GM21515 (cell line): Measurements from ENCODE around the gene BANK1.

Experiments used
- ATAC-seq: cut with Tn5 transposase; IDR thresholded peaks from one replicate; pipeline ENCODE4 v1.9.1; 2021; ENCODE audit not compliant: unreplicated experiment

BANK1 gene

DNA sequence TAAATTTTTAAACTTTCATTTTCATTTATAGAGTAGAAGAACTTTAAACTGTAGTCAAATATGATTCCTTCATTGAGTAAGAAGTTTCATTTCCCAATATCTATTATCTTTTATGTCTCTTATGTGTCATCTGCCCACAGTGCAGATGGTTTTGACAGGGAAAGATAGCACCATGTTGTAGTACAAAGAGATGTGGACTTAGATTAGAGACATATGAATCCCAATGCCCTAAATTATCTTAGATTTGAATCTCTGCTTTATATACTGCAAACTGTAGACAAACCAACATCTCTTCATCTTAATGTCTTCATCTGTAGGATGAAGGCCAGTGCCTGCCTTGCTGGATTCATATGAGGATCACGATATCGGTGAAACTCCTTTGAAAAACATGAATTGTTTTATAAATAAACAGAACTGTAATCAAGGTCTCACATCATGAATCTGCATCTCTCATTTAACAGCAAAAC is 217.5 kb downstream of the BANK1 start:
- peak; percentile 87 for ATAC-seq

DNA sequence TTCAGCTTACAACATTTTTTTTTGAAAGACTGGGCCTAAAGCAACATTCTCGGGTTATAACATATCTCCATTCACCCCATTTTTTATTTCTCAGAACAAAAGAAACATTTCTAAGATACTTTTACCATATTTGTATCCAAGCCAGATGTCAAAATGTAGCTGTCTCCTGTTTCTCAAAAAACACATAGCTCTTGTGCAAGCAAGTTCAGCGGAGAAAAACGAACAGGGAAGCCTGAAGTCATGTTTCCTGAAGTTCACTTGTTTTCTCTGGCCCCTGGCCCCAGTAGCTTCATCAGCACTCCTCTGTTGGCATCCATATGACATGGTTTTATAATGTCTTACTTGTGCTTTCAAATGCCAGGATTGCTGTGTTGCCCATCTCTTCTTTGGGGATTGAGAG is 218.2 kb downstream of the BANK1 start:
- no peak for ATAC-seq

DNA sequence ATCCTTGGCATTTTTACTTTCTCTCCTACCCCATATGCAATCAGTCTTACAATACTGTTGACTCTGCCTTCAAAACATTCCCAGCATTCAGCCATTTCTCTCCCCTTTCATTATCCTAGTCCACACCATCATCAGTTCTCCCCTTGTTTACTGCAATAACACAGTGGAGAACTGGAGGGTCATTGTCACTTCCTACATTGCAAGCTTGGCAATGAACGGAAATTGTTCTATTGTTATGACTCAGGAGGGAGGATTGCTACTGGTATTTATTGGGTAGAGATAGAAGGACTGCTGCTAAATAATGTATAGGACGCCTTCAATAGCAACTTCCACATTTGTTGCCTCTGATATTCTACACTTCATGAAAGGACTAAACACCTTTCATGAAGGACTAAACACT is 231.8 kb downstream of the BANK1 start:
- no peak for ATAC-seq

DNA sequence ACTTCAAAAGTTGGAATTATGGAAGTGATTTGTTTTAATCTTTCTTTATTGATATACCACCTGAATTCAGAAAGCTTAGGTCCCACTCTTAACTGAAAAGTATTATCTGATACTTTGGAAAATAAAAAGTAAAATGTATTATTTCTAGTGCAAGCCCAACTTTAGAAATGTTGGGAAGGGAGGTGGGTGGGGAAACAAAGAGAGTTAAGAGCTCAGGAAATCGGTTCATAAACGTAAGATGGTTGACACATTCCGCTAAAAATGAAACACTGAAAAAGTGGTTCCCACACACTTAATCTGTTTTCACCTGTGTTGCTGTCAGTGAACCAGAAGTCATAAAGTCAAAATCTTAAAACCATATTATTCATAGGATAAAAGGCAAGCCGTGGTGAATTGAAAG is 237.4 kb downstream of the BANK1 start:
- ATAC-seq = no peak

DNA sequence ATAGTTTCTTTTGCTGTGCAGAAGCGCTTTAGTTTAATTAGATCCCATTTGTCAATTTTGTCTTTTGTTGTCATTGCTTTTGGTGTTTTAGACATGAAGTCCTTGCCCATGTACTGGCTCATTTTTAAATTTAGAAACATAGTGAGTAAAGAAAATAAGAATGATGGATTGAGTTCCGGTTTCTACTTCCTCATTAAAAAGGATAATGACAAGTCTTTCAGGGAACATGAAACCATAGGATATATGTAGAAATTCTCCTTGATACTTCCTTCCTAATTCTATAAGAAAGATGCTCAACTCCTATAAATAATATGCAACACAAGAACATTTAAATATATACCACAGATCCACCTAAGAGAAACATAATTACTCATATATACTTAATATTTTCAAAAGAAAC is 240.9 kb downstream of the BANK1 start:
- ATAC-seq = no peak

DNA sequence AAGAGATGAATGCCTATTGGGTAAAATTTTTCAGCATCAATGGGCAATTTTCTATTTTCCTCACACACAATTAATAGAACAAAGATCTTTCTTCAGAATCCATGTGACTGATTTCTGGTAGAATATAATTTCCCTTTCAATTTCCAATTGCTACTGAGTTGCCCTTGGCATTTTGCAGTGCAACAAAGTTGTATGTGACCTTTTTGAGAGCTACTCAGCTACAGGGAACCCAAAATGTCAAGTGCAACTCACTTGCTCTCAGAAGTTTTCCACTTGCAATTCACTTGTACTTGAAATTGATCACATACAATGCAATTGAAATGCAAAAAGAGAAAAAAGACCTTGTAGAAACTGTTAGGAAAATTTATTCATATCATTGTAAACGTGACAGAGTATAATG is 245.5 kb downstream of the BANK1 start:
- ATAC-seq = no peak

DNA sequence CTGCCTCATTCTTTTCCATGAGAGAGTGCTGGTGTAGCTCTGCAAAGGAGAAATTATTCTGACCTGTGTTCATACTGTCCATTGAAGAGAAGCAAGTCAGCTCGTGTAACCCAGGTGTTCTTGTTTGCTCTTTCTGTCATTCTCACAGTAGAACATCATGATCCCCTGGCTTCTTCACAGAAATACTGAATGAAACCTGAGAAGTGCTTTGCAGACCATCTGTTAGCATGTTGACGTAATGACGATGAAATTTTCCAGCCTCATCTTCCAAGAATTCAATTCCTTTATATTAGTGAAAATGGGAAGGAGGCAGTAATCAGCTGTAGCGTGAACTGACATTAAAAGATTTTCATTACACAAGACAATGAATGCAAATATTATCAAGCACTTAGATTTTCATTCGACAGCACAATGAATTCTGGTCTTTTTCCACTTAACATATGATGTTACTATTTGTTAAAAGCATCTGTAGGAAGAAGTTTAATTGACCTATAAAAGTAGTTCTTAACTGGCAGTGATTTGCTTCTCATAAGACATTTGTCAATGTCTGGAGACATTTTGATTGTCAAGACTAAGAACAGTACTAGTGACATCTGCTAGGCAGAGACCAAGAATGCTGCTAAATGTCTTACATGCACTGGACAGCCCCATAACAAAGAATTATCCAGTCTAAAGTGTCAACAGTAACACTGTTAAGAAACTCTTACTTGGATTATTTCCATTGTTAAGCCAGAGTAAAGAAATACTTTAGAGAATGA is 246.3 kb downstream of the BANK1 start:
- no peak for ATAC-seq

DNA sequence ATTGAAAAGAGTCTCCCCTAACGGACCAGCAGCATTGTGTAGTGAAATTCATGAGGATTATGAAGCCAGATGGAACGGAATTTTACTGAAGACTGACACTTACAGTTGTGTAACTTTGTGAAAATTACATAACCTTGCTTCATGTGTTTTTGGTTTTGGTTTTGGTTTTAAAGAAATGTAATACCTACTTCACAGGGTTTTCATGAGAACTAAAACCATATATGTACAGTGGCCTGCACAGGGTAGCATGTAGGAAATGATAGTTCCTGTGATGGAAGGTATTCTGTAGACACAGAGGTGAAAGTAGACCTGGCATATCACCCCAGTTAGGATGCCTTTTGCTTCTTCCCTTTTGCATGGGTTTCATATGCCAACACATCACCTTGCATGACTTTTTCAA is 247.0 kb downstream of the BANK1 start:
- no peak for ATAC-seq

DNA sequence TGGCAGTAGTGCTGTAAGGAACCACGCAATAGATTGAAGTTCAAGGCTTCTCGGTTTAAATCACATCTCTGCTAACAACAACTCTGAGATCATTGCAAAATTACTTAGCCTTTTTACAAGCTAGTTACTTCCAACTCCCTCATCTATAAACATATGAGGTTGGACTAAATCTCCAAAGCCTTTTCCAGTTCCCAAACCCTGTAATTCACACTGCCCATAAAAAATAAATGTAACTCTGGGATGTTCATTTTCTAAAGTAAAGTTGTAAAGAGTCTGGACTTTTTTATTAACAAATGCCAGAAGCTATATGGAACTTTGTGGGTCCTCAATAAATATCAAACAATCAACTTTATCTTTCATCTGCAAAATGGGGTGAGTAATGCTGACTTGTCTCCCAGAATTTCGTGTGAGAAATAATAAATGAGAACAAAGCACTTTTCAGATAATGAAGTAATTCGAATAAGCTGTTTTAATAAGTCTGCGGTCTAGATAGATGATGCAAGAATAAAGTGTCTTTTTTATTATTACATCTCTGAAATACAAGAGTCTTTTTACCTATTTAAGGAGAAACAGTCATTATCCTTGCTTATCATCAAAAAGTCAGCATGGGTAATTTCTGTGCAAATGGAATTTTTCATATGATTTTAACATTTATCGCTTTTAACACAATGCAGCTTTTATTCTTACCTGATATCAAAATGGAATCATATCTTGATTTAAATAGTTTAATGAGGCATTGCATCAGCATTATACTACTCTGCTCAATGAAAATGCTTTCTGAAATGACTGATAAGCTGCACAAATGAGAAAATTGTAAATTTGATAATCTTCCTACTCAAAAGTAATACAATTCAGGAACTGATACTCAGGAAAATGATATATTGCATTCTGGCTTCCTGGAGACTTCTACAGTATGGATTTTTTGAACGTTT is 252.6 kb downstream of the BANK1 start:
- no peak for ATAC-seq

DNA sequence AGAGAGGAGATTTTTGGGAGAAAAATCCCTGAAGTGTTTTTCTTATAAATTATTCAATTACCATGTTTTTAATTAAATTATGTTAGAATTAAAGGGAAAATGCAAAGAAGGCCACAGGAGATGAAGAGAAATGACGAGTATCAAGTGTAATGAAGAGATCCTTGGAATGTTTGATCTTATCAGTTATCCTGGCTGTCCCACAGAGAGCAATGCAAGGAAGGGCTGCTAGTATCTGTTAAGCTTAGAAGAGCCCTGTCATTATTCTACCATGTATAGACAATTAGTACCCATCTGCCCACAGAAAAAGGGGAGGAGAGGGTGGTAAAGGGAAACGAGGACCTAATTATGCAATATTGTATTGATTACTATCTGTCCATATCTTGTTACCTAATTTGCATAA is 257.1 kb downstream of the BANK1 start:
- ATAC-seq = no peak

DNA sequence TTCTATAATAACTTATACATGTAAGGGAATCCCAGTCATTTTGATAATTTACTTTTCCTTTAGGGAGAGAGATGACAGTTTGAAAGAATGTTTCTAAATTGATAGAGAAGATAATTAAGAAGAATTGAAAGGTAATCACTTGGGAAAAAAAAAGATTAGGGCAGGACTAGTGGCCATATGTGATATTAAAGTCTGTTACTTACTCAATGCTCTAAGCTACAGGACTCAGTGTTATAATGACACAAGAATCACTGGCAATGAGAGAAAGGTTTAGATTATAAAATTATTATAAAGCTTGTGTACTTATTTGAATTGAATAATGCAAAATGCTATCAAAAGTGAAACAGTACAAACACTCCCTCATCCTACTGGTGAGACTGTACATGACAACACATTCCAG is 265.3 kb downstream of the BANK1 start:
- ATAC-seq = no peak

DNA sequence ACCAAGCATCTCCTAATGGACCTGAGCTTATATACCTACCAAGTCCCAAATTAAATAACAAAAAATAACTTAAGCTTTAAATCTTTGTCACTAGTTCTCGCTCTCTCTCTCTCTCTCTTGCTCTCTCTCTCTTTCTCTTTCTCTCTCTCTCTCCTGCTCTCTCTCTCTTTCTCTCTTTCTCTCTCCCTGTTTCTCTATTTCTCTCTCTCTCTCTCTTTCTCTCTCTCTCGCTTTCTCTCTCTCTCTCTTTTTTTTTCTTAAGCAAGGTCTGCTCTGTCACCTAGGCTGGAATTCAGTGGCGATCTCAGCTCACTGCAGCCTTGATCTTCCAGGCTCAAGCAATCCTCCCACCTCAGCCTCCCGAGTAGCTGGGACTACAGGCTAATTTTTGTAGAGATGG is 266.6 kb downstream of the BANK1 start:
- no peak for ATAC-seq

DNA sequence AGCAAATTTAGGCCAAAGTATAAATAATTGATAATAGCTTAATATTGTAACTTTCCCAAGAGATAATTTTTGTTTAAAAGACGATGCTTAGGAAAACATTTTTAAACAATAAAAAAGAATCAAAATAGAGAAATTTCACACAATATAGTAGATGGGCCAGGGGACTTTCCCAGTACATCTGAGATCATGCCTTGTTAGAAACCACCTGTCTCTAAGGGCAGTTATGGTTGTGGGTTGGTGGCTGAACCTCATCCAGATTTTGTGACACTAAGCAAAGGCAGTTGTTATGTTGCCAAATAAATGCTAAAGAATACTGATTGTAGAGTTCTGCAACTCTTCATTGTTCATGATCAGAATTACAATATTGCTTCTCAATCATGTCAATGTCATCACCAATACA is 270.6 kb downstream of the BANK1 start:
- no peak for ATAC-seq

DNA sequence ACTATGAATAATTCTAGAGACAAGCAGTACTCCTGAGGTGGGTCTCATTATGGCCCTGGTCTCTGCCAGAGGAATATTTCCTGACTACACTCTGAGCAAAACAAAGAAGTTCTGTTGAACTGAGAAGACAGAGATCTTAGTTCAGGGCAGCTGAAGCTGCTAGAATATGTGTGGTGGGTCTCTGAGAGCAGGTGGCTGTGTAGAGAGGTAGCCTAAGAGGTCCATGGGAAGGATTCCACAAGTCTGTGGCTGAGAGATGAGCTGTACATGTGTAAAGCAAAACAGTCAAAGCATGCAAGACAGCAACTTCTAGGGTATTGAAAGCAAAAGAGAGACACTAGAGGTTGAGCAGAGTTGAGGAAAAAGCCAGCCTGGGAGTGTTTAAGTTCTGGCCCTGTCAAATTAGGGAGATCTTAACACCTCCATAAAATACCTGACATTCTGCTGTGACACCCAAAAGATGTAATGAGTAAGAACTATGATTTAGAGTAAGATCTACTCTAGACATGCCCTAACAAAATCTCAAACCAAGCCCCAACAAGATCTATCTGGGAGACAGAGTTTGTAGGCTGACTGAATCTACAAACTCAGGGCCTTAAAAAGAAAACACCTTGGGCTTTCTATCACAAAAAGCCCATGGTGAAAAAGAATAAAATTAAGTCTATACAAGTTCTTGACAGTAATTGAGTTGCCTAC is 274.4 kb downstream of the BANK1 start:
- no peak for ATAC-seq

DNA sequence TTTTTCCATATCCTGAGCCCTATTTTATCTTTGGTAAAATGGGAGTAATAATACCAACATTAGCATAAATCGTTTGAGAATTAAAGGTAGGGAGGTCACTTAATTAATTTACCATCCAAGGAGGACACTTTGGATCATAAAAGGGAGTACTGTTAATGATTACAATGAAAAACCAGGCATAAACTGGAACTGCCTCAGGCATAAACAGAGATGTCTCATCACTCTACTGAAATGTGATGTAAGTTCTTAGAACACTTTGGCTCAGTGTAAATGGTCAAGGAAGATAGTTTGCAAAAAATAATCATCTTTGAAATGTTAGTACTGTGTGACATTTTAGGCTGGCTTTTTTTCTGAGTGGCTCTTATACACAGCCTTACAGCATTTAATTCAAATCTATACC is 286.1 kb downstream of the BANK1 start:
- ATAC-seq = no peak

DNA sequence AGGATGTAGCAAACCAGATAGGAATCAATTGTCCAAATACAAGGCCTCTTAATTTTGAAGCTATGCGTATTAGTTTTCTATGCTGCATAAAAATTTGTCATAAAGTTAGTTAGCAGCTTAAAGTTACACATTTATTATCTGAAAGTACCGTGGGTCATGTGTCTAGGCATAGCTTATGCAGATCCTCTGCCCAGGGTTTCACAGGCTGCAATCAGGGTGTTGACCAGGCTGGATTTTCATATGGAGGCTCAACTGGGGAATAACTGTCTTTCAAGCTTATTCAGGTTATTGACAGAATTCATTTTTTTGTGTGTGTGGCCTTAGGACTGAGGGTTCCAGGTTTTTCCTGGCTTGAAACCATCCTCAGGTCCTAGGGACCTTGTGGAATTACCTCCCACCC is 289.7 kb downstream of the BANK1 start:
- no peak for ATAC-seq

DNA sequence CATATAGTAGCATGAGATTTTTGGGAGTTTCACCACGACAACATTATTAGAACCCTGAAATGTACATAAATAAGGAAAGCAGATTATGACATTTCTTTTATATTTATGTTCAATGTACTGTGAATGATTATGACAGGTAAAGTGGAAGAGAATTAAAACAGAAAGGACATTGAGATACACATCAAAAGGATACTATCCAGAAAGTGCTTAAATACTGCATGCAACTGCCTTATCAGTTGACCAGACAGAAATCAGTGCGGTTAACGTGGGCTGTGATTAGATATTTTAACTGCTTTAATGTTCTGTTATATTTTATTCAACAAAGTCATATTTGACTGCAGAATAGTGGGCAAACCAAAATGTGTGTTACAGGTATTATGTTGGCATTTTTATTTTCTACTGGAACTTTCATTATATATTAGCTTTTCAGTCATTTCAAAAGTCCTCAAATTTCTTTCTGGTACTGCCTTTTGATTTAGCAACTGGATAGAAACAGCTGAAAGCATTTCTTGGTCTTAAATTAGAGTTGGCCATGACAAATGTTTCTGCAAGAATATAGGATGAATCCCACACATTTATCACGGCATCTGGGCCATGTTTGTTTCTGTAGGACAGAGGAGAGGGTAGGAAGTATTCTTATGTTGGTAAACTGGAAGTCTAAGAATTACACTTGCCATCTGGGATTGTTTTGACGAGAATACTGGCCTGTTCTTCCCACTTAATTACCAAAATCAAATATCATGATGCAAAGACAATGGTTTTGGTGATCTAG is 299.5 kb downstream of the BANK1 start:
- ATAC-seq = no peak

DNA sequence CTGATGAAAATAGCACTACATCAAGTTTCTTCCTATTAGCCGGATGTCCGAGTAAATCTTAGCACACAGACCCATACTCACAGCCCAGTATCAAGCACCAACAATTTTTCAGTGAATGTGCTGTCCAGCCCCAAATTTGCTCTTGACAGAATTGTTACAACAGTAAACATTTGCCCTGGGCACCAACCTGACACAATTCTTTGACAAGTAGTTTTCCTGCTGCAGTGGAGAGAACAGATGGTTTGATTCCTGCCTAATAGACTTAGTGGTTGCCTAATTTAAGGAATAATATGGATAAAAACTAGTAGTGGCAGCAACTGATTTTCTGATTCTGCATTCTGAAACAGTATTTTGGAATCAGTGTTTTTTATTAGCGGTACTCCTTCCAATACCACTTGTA is 301.1 kb downstream of the BANK1 start:
- ATAC-seq = no peak

DNA sequence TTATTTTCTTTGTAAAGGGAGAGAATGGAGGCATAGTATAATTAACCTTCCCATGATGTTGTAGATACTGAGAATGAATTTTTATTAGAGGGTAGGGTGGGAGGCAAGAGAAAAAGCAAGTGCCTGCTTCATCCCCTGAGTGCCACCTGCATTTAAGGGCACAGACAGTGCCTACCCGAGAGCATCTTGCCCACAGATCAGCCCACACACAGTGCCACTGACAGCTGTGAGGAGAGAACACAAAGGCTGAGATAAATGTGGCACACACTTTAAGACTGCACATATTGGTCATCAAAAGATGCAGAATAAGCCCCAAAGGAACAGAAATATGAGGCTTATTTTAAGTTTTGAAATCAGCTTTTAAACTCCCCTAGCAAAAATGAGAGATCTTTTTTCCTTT is 304.0 kb downstream of the BANK1 start:
- no peak for ATAC-seq

DNA sequence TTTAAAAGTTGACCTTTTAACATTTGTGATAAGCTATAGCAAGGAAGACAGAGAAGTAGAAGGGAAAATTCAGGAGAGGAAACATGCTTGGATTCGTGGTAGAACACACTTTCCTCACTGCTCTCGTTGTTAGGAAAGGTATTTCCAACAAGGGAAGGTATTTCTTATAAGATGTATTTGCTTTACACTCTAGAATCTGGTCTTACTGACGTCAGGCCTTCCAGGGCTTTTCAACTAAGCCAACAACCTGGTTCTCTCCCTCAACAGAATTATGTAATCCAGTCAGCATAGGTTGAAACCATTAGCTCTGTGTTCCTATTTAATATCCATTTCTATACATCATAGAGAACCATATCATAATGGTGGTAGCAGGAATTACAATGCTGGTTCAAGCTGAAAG is 312.8 kb downstream of the BANK1 start:
- ATAC-seq = no peak

DNA sequence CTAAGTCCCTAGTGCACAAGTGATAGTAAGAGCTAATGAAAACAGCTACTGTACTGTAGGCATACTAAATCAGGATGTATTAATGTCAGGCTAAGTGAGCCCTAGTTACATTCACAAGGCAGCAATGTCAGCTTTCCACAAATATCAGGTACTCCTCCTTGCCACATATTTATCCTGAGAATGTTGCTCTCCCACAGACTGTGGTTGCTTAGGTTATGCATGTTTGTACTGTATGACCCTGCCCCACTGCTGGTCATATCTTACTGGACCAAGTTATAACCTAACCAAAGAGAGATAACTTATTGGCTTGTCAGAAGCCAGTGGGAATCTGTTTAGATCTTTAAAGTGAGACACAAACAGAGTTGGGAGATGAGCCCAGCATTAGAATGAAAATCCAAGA is 313.7 kb downstream of the BANK1 start:
- no peak for ATAC-seq
